SK-N-SH (cell line): ENCODE results near the gene RFLNA. TPM values are rescaled to one million over a fixed set of nuclear protein-coding genes. Genes with fewer than 3 reads are reported as not detected.
"Not testable (repeated sequence)": the region's sequence is repeated elsewhere in the genome, so short reads cannot be mapped to it uniquely, and the experiment has no call there.

Experiments used
- CTCF ChIA-PET: fragments of 300-600, 350-600 bp; formaldehyde crosslinking; extraction: SDS; loops from one replicate; lab custom pipeline; 2021; lab: Yijun Ruan, JAX
- POLR2A ChIA-PET: fragments of 350-600 bp; sonication (Branson Sonifier 250); formaldehyde crosslinking; extraction: SDS; loops from one replicate; lab custom pipeline; 2020; ENCODE audit warnings: antibody characterized with exemption, inconsistent platforms; lab: Yijun Ruan, JAX
- DNase-seq: peaks from one replicate; pipeline ENCODE4 v3.0.0; 2012
- H2AFZ ChIP-seq: fragments of 200-600 bp; sonication (generic); 2 replicates; pipeline ENCODE4 v1.8.1; 2016; ENCODE audit warnings: antibody characterized with exemption, mild to moderate bottlenecking, low read depth
- H3F3A ChIP-seq: fragments of 200-600 bp; sonication (generic); replicated peaks from 2 replicates; pipeline ENCODE3; 2016; ENCODE audit warnings: antibody characterized with exemption, mild to moderate bottlenecking; ENCODE audit not compliant: insufficient read depth
- H3K27ac ChIP-seq, 2 experiments: fragments of 200-500 bp in 1 of 2; fragments of 200-600 bp in 1 of 2; sonication (Bioruptor generic) in 1 of 2; sonication (generic), shearing (Covaris generic) in 1 of 2; 2 replicates each; pipeline versions ENCODE4 v1.5.1 to v1.6.1; 2014 to 2016; ENCODE audit warnings: low read depth in 2 of 2, inconsistent platforms in 1 of 2, low read length in 1 of 2, mild to moderate bottlenecking in 1 of 2, mixed read lengths in 1 of 2
- H3K27me3 ChIP-seq: fragments of 200-600 bp; sonication (generic), shearing (Covaris generic); 2 replicates; pipeline ENCODE4 v1.6.1; 2016; ENCODE audit warnings: mixed run types; ENCODE audit not compliant: insufficient read depth
- H3K36me3 ChIP-seq, 2 experiments: fragments of 200-500 bp in 1 of 2; fragments of 200-600 bp in 1 of 2; sonication (Bioruptor generic) in 1 of 2; sonication (generic) in 1 of 2; replicated peaks in 1 of 2; 2 replicates each; pipeline versions ENCODE3 to v1.5.1; 2014 to 2016; ENCODE audit warnings: low read length in 1 of 2, mild to moderate bottlenecking in 1 of 2; ENCODE audit not compliant: insufficient read depth in 2 of 2, control insufficient read depth in 1 of 2
- H3K4me1 ChIP-seq, 2 experiments: fragments of 200-500 bp in 1 of 2; fragments of 200-600 bp in 1 of 2; sonication (Bioruptor generic) in 1 of 2; sonication (generic), shearing (Covaris generic) in 1 of 2; 2 replicates each; pipeline versions ENCODE4 v1.5.1 to v1.6.1; 2014 to 2016; ENCODE audit warnings: low read depth in 1 of 2, low read length in 1 of 2, mixed run types in 1 of 2; ENCODE audit not compliant: insufficient read depth in 2 of 2, control insufficient read depth in 1 of 2
- H3K4me2 ChIP-seq: fragments of 200-600 bp; sonication (generic), shearing (Covaris generic); 2 replicates; pipeline ENCODE4 v1.6.1; 2017; ENCODE audit warnings: mixed run types
- H3K4me3 ChIP-seq, 2 experiments: fragments of 200-500 bp in 1 of 2; fragments of 200-600 bp in 1 of 2; sonication (Bioruptor generic) in 1 of 2; sonication (generic), shearing (Covaris generic) in 1 of 2; 2 replicates each; pipeline versions ENCODE4 v1.5.1 to v1.8.1; 2014 to 2016; ENCODE audit warnings: low read depth in 2 of 2, inconsistent platforms in 1 of 2, low read length in 1 of 2, mild to moderate bottlenecking in 1 of 2, mixed read lengths in 1 of 2, moderate library complexity in 1 of 2
- H3K79me2 ChIP-seq: fragments of 200-600 bp; sonication (generic); 2 replicates; pipeline ENCODE4 v1.8.1; 2017; ENCODE audit warnings: mild to moderate bottlenecking; ENCODE audit not compliant: insufficient read depth
- H3K9ac ChIP-seq: fragments of 200-600 bp; sonication (generic); 2 replicates; pipeline ENCODE4 v1.6.1; 2017; ENCODE audit warnings: mixed run types
- H3K9me2 ChIP-seq: fragments of 200-600 bp; sonication (generic); 2 replicates; pipeline ENCODE4 v1.6.1; 2017; ENCODE audit warnings: mixed run types
- H3K9me3 ChIP-seq: fragments of 200-600 bp; sonication (generic); 2 replicates; pipeline ENCODE4 v1.6.1; 2017; ENCODE audit warnings: mixed run types, mild to moderate bottlenecking, moderate library complexity
- H4K20me1 ChIP-seq: fragments of 200-600 bp; sonication (generic); 2 replicates; pipeline ENCODE4 v1.6.1; 2017; ENCODE audit warnings: mild to moderate bottlenecking, mixed run types; ENCODE audit not compliant: insufficient read depth
- CHD2 ChIP-seq: fragments of 150-350 bp; IDR thresholded peaks from 2 replicates; pipeline ENCODE4 v1.6.1; 2018; ENCODE audit warnings: low read length; ENCODE audit not compliant: partially characterized antibody
- CTCF ChIP-seq: fragments of 200-600 bp; sonication (generic); IDR thresholded peaks from 2 replicates; pipeline ENCODE4 v1.6.1; 2017; ENCODE audit warnings: antibody characterized with exemption, mild to moderate bottlenecking, moderate library complexity
- EP300 ChIP-seq, 2 experiments: IDR thresholded peaks; 2 replicates each; pipeline versions ENCODE4 v1.4.0 to v1.6.1; 2012; ENCODE audit warnings: borderline replicate concordance in 1 of 2, low read depth in 1 of 2, low read length in 1 of 2
- FOSL2 ChIP-seq: IDR thresholded peaks from 2 replicates; pipeline ENCODE4 v1.4.0; 2012; ENCODE audit warnings: low read depth, mild to moderate bottlenecking, moderate library complexity, borderline replicate concordance
- POLR2AphosphoS5 ChIP-seq: IDR thresholded peaks from 2 replicates; pipeline ENCODE4 v1.6.1; 2012; ENCODE audit warnings: low read depth, low read length
- SIN3A ChIP-seq: IDR thresholded peaks from 2 replicates; pipeline ENCODE4 v1.6.1; 2012; ENCODE audit warnings: low read depth, mild to moderate bottlenecking, low read length, moderate library complexity, borderline replicate concordance
- SMC3 ChIP-seq: IDR thresholded peaks from 2 replicates; pipeline ENCODE4 v1.6.1; 2012; ENCODE audit warnings: low read depth, low read length, improper control_type of control experiment
- TAF1 ChIP-seq: IDR thresholded peaks from 2 replicates; pipeline ENCODE4 v1.6.1; 2012; ENCODE audit warnings: low read depth, mild to moderate bottlenecking, low read length, moderate library complexity, borderline replicate concordance
- ZBTB33 ChIP-seq: IDR thresholded peaks from 2 replicates; pipeline ENCODE4 v1.4.0; 2012; ENCODE audit warnings: low read depth, borderline replicate concordance
- WGBS: methylation state at CpG from one replicate; pipeline ENCODE4 v1.1.6; 2017; ENCODE audit warnings: low lambda C conversion rate; 5-methylcytosine and 5-hydroxymethylcytosine counted together
- polyA plus RNA-seq, 3 experiments: library from polyadenylated mRNA; depleted of rRNA; stranded (reverse); fragments of >200 nt; gene quantifications; 2 replicates each; pipeline ENCODE4 v1.2.3, GENCODE V29; 2012

The RFLNA gene
- polyA plus RNA-seq, 1 of the 3 experiments (the other 2 are of a cell fraction), result 0.10 TPM

- TF ChIP-seq POLR2AphosphoS5 (no peak; the same call in 1 of the 2 replicates), CHD2 (no peak), TAF1 (no peak), FOSL2 (no peak)
These were observed 27.5 kb downstream of the RFLNA start (continued) for GRCh38 chr12:124322271-124322998.

- H3K4me2 ChIP-seq, H3K9ac ChIP-seq, DNase-seq, H3K27me3 ChIP-seq, H2AFZ ChIP-seq, H3K9me3 ChIP-seq, H3K79me2 ChIP-seq, POLR2A ChIA-PET, H3K4me3 ChIP-seq, H3K27ac ChIP-seq, H3K9me2 ChIP-seq, H3K4me1 ChIP-seq: not testable (repeated sequence)
- Histone ChIP-seq H3K36me3 (peaks cover 43% of the 10 kb centered on the region in 2 experiments), H4K20me1 (0 out of 2 replicates have a peak, but pooled peaks cover 10% of the 10 kb centered on the region), H3F3A (peaks cover 39% of the 10 kb centered on the region)
- 100% methylated on average over 1 of the region's 1 CpG for WGBS
- CTCF ChIA-PET, result interaction anchor here (1.4 to 5.0 kb wide), 2 partner anchors 286 to 290 kb away, joined by 3 to 23 read pairs; no protein-coding TSS in a partner anchor
These were observed 28.1 kb downstream of the RFLNA start for GRCh38 chr12:124322999-124323328.

- no peak for DNase-seq
- Histone ChIP-seq H3K4me3 (peak overlapping the region in 1 of 2 experiments; percentile 14; a peak in 1 of 4 replicates), H2AFZ (no peak overlapping the region), H3K27ac (no peak overlapping the region), H3K4me1 (no peaks in the 10 kb centered on the region), H3K79me2 (no peaks in the 10 kb centered on the region), H4K20me1 (0 out of 2 replicates have a peak, but pooled peaks cover 10% of the 10 kb centered on the region), H3K4me2 (no peak overlapping the region), H3F3A (peaks cover 39% of the 10 kb centered on the region), H3K9ac (no peak overlapping the region), H3K9me3 (no peaks in the 10 kb centered on the region), H3K27me3 (no peaks in the 10 kb centered on the region), H3K36me3 (peaks cover 52 to 53% of the 10 kb centered on the region in 2 experiments), H3K9me2 (no peaks in the 10 kb centered on the region)
- TF ChIP-seq ZBTB33 (no peak), CTCF (no peak), EP300 (IDR thresholded peaks at IDR 0.05; ENCODE audit: borderline replicate concordance in 1 of 2, low read depth in 1 of 2, low read length in 1 of 2) (no peak), SMC3 (no peak), SIN3A (no peak)
- 98% methylated on average over 9 of the region's 11 CpGs for WGBS
- CTCF ChIA-PET, result no interaction called here
- POLR2A ChIA-PET, result no interaction called here
These were observed 29.1 kb downstream of the RFLNA start for GRCh38 chr12:124323771-124324530.
